Measurements from ENCODE around the gene KCNJ9.

Gene KCNJ9

GRCh38 chr1:160082926-160083325, 1.6 kb downstream of the KCNJ9 start:
- Histone ChIP-seq H3K36me3 (ENCODE audit: control insufficient read depth, insufficient read depth, low read length) (no peaks in the 10 kb centered on the region), H3K27me3 (ENCODE audit: control insufficient read depth, insufficient read depth, low read length) (peaks cover 59% of the 10 kb centered on the region), H3K4me1 (ENCODE audit: control insufficient read depth, insufficient read depth, low read length) (peaks cover 11% of the 10 kb centered on the region), H3K9me3 (ENCODE audit: control insufficient read depth, low read length) (no peaks in the 10 kb centered on the region), H3K9ac (ENCODE audit: low read length) (no peak overlapping the region), H3K4me3 (ENCODE audit: low read length) (no peak overlapping the region)

- Histone ChIP-seq H3K27me3 (ENCODE audit: control insufficient read depth, insufficient read depth, low read length) (peaks cover 50% of the 10 kb centered on the region), H3K36me3 (ENCODE audit: control insufficient read depth, insufficient read depth, low read length) (no peaks in the 10 kb centered on the region), H3K9me3 (ENCODE audit: control insufficient read depth, low read length) (no peaks in the 10 kb centered on the region), H3K4me3 (ENCODE audit: low read length) (no peak overlapping the region), H3K9ac (ENCODE audit: low read length) (no peak overlapping the region), H3K4me1 (ENCODE audit: control insufficient read depth, insufficient read depth, low read length) (peaks cover 11% of the 10 kb centered on the region)
Observed at GRCh38 chr1:160083968-160084770, 2.8 kb downstream of the KCNJ9 start.

GRCh38 chr1:160084771-160085321, 3.5 kb downstream of the KCNJ9 start:
- no peak overlapping the region for H3K4me3 ChIP-seq (ENCODE audit: low read length)
- no peaks in the 10 kb centered on the region for H3K9me3 ChIP-seq (ENCODE audit: control insufficient read depth, low read length)
- peaks cover 11% of the 10 kb centered on the region for H3K4me1 ChIP-seq (ENCODE audit: control insufficient read depth, insufficient read depth, low read length)
- no peak overlapping the region for H3K9ac ChIP-seq (ENCODE audit: low read length)
- peaks cover 45% of the 10 kb centered on the region for H3K27me3 ChIP-seq (ENCODE audit: control insufficient read depth, insufficient read depth, low read length)
- no peaks in the 10 kb centered on the region for H3K36me3 ChIP-seq (ENCODE audit: control insufficient read depth, insufficient read depth, low read length)

- Histone ChIP-seq H3K9ac (ENCODE audit: low read length) (no peak overlapping the region), H3K4me1 (ENCODE audit: control insufficient read depth, insufficient read depth, low read length) (peaks cover 11% of the 10 kb centered on the region), H3K36me3 (ENCODE audit: control insufficient read depth, insufficient read depth, low read length) (no peaks in the 10 kb centered on the region), H3K9me3 (ENCODE audit: control insufficient read depth, low read length) (no peaks in the 10 kb centered on the region), H3K4me3 (ENCODE audit: low read length) (no peak overlapping the region), H3K27me3 (ENCODE audit: control insufficient read depth, insufficient read depth, low read length) (peaks cover 35% of the 10 kb centered on the region)
Observed at GRCh38 chr1:160085686-160086455, 4.5 kb downstream of the KCNJ9 start.

DNA sequence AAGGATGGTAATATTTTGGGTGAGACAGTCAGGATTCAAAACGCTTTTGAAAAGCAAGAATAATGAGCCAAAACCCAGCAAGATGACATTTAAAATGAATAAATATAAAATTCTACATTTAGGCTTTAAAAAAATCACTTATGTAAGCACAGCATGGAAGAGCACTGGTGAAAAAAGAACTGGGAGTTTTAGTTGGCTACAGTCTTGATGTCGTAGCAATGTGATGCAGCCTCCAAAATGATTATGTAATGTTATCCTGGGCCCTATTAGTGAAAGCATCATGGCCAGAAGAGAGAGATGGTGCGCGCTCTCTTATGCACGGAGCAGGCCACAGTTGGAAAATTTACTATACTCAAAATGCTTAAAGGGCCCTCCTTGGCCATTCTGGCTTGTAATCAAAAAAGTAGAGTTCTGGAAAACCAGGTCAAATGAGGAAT, 5.1 kb downstream of the KCNJ9 start:
- Histone ChIP-seq H3K9ac (ENCODE audit: low read length) (no peak overlapping the region), H3K4me3 (ENCODE audit: low read length) (no peak overlapping the region), H3K27me3 (ENCODE audit: control insufficient read depth, insufficient read depth, low read length) (peaks cover 29% of the 10 kb centered on the region), H3K36me3 (ENCODE audit: control insufficient read depth, insufficient read depth, low read length) (no peaks in the 10 kb centered on the region), H3K9me3 (ENCODE audit: control insufficient read depth, low read length) (no peaks in the 10 kb centered on the region), H3K4me1 (ENCODE audit: control insufficient read depth, insufficient read depth, low read length) (peaks cover 11% of the 10 kb centered on the region)

GRCh38 chr1:160087118-160087662, 5.9 kb downstream of the KCNJ9 start:
- H3K9ac ChIP-seq (ENCODE audit: low read length) = no peak overlapping the region
- H3K9me3 ChIP-seq (ENCODE audit: control insufficient read depth, low read length) = no peaks in the 10 kb centered on the region
- peaks cover 11% of the 10 kb centered on the region for H3K4me1 ChIP-seq (ENCODE audit: control insufficient read depth, insufficient read depth, low read length)
- H3K4me3 ChIP-seq (ENCODE audit: low read length) = no peak overlapping the region
- H3K36me3 ChIP-seq (ENCODE audit: control insufficient read depth, insufficient read depth, low read length) = peaks cover 7% of the 10 kb centered on the region
- H3K27me3 ChIP-seq (ENCODE audit: control insufficient read depth, insufficient read depth, low read length) = peaks cover 22% of the 10 kb centered on the region

- Histone ChIP-seq H3K4me1 (ENCODE audit: control insufficient read depth, insufficient read depth, low read length) (peaks cover 11% of the 10 kb centered on the region), H3K9ac (ENCODE audit: low read length) (no peak overlapping the region)
Observed at GRCh38 chr1:160089883-160090282, 8.5 kb downstream of the KCNJ9 start.

DNA sequence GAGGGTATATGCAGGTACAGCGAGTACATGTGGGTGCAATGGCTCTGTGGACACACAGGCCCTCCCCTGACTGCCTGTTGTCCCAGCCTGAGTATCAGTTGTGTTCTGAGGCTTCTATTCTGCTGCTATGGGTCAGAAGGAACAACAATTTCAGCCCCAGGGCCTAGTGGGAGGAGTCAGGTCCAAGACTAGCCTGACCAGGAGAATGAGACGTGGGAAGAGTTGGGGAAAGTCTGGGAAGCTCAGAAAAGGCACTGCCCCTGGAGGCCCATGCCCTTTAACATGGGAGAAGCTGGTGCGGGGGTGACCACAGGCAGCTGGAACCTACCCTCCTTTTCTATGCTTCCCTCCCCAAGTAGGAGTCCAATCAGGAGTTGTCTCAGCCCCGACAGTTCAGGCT, 9.4 kb downstream of the KCNJ9 start:
- Histone ChIP-seq H3K27me3 (ENCODE audit: control insufficient read depth, insufficient read depth, low read length) (no peaks in the 10 kb centered on the region), H3K4me3 (ENCODE audit: low read length) (no peak overlapping the region), H3K9ac (ENCODE audit: low read length) (no peak overlapping the region), H3K36me3 (ENCODE audit: control insufficient read depth, insufficient read depth, low read length) (peaks cover 12% of the 10 kb centered on the region), H3K9me3 (ENCODE audit: control insufficient read depth, low read length) (no peaks in the 10 kb centered on the region), H3K4me1 (ENCODE audit: control insufficient read depth, insufficient read depth, low read length) (peaks cover 11% of the 10 kb centered on the region)

More at GRCh38 chr1:160089883-160090282, 8.5 kb downstream of the KCNJ9 start:
- Histone ChIP-seq H3K36me3 (ENCODE audit: control insufficient read depth, insufficient read depth, low read length) (peaks cover 12% of the 10 kb centered on the region), H3K4me3 (ENCODE audit: low read length) (no peak overlapping the region), H3K9me3 (ENCODE audit: control insufficient read depth, low read length) (no peaks in the 10 kb centered on the region), H3K27me3 (ENCODE audit: control insufficient read depth, insufficient read depth, low read length) (no peaks in the 10 kb centered on the region)

DNA sequence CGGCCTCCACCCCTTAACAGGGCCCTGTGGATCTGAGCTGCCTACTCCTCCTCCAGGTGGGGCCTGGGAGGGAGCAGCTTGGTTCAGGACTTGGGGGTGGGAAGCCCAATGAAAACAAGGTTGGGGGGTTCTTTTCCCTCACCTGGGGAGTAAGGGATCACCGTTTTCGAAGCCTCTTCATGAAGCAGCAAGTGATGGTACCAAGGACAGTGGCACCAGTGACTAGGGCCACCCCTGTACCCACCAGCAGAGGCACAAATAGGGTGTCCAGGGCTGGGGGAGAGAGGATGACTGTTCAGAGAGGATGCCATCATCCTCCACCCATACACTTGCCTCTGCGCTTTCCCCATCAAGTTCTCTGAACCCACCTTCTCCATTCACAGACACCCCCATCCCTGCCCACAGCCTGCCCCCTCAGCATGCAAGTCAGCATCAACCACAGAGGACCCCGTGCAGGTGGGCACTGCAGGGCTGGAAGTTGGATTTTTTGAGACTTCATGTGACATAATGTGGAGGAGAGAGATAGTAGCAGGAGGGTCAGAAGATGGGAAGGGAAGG, 10.4 kb downstream of the KCNJ9 start:
- no peak overlapping the region for H3K9ac ChIP-seq (ENCODE audit: low read length)
- H3K4me3 ChIP-seq (ENCODE audit: low read length) = no peak overlapping the region
- H3K36me3 ChIP-seq (ENCODE audit: control insufficient read depth, insufficient read depth, low read length) = peaks cover 12% of the 10 kb centered on the region
- peaks cover 16% of the 10 kb centered on the region for H3K4me1 ChIP-seq (ENCODE audit: control insufficient read depth, insufficient read depth, low read length)
- H3K9me3 ChIP-seq (ENCODE audit: control insufficient read depth, low read length) = no peaks in the 10 kb centered on the region
- H3K27me3 ChIP-seq (ENCODE audit: control insufficient read depth, insufficient read depth, low read length) = no peaks in the 10 kb centered on the region

- Histone ChIP-seq H3K9me3 (ENCODE audit: control insufficient read depth, low read length) (no peaks in the 10 kb centered on the region), H3K4me3 (ENCODE audit: low read length) (no peak overlapping the region), H3K36me3 (ENCODE audit: control insufficient read depth, insufficient read depth, low read length) (peaks cover 12% of the 10 kb centered on the region), H3K4me1 (ENCODE audit: control insufficient read depth, insufficient read depth, low read length) (peaks cover 24% of the 10 kb centered on the region), H3K27me3 (ENCODE audit: control insufficient read depth, insufficient read depth, low read length) (no peaks in the 10 kb centered on the region), H3K9ac (ENCODE audit: low read length) (no peak overlapping the region)
Observed at GRCh38 chr1:160092366-160093068, 11.2 kb downstream of the KCNJ9 start.

DNA sequence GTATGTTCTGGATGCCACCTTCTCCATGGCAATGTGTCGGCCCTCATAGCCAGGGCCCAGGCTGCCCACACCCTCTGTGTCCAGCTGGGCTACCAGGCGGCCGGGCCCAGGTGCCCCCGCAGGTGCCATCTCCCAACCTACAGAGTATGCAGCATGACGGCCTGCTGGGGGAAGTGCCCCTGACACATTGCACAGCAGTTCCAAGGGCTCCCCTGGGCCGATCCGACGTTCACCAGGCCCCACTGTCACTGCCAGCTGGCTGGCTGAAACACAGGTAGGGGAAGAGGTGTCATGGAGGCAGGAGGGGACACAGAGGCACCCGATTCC, 11.7 kb downstream of the KCNJ9 start:
- Histone ChIP-seq H3K4me1 (ENCODE audit: control insufficient read depth, insufficient read depth, low read length) (peaks cover 29% of the 10 kb centered on the region), H3K4me3 (ENCODE audit: low read length) (no peak overlapping the region), H3K9me3 (ENCODE audit: control insufficient read depth, low read length) (no peaks in the 10 kb centered on the region), H3K36me3 (ENCODE audit: control insufficient read depth, insufficient read depth, low read length) (peaks cover 12% of the 10 kb centered on the region), H3K27me3 (ENCODE audit: control insufficient read depth, insufficient read depth, low read length) (no peaks in the 10 kb centered on the region), H3K9ac (ENCODE audit: low read length) (no peak overlapping the region)

Measured in mucosa of stomach (tissue), 1 donor.